K562 (cell line): Measurements from ENCODE around the gene TACC3. TPM values are rescaled to one million over a fixed set of nuclear protein-coding genes. Genes with fewer than 3 reads are reported as not detected.

Source experiments
- ARID1B ChIP-seq: fragments of 450-650 bp; IDR thresholded peaks from 2 replicates; pipeline ENCODE4 v1.6.1; 2016; ENCODE audit warnings: antibody characterized with exemption, mild to moderate bottlenecking, inconsistent platforms
- ETS2 ChIP-seq: IDR thresholded peaks from 2 replicates; pipeline ENCODE4 v1.6.1; 2016; ENCODE audit warnings: borderline replicate concordance, missing genetic modification characterization, mild to moderate bottlenecking, moderate library complexity, missing compliant biosample characterization; ENCODE audit not compliant: poor library complexity, severe bottlenecking
- FOSL1 ChIP-seq: fragments of 200-800 bp; sonication (Bioruptor generic); conservative IDR thresholded peaks from 2 replicates; pipeline ENCODE4 v1.6.1; 2016; ENCODE audit warnings: missing genetic modification characterization, missing compliant biosample characterization
- FOXK1 ChIP-seq: sonication (generic); formaldehyde crosslinking; IDR thresholded peaks from 2 replicates; pipeline ENCODE4 v1.8.0; 2022; ENCODE audit warnings: missing genetic modification reagents, mild to moderate bottlenecking, borderline replicate concordance
- L3MBTL2 ChIP-seq: fragments of 450-650 bp; IDR thresholded peaks from 2 replicates; pipeline ENCODE4 v1.6.1; 2016; ENCODE audit warnings: mild to moderate bottlenecking, moderate library complexity
- MTA3 ChIP-seq: fragments of 450-650 bp; formaldehyde crosslinking; IDR thresholded peaks from 2 replicates; pipeline ENCODE4 v1.6.1; 2017; ENCODE audit warnings: mild to moderate bottlenecking, borderline replicate concordance
- PML ChIP-seq: IDR thresholded peaks from 2 replicates; pipeline ENCODE4 v1.6.1; 2012; ENCODE audit warnings: low read length, inconsistent platforms
- SMAD3 ChIP-seq: fragments of 450-650 bp; formaldehyde crosslinking; conservative IDR thresholded peaks from 2 replicates; pipeline ENCODE4 v1.4.0; 2020; ENCODE audit warnings: mild to moderate bottlenecking
- polyA plus RNA-seq, 8 experiments: library from polyadenylated mRNA; depleted of rRNA in 4 of 8; stranded (reverse) in 5 of 8; unstranded in 3 of 8; fragments of >200 nt; fragmentation: Nextera tagmentation in 2 of 8; fragmentation: Illumina TruSeq in 1 of 8; extraction: Ambion mirVana in 2 of 8; extraction: Trizol in 1 of 8; gene quantifications; 2 replicates each; pipeline versions ENCODE4 v1.2.1 to v1.2.3, GENCODE V29; 2011 to 2014; ENCODE audit warnings: inconsistent platforms in 1 of 8, missing spikeins in 1 of 8
- total RNA-seq, 7 experiments: library from RNA; depleted of rRNA in 6 of 7; stranded (reverse); fragments of >200 nt in 6 of 7; fragmentation: Illumina TruSeq in 2 of 7; extraction: Trizol in 2 of 7; gene quantifications; 2 replicates each; pipeline versions ENCODE4 v1.2.1 to v1.2.3, GENCODE V29; 2011 to 2021; ENCODE audit warnings: low replicate concordance in 1 of 7
- TF ChIP-seq, protein P1 (sequence below), 2 experiments: fragments of 450-650 bp in 1 of 2; sonication (generic) in 1 of 2; formaldehyde crosslinking in 1 of 2; IDR thresholded peaks; 2 replicates each; pipeline versions ENCODE4 v1.7.1 to v1.9.0; 2016 to 2022; ENCODE audit warnings: inconsistent platforms in 1 of 2, mild to moderate bottlenecking in 1 of 2, missing genetic modification reagents in 1 of 2
- TF ChIP-seq, protein P2 (sequence below): IDR thresholded peaks from 2 replicates; pipeline ENCODE4 v1.6.1; 2016; ENCODE audit warnings: missing genetic modification characterization, missing compliant biosample characterization
- TF ChIP-seq, protein P3 (sequence below): fragments of 450-650 bp; IDR thresholded peaks from 2 replicates; pipeline ENCODE4 v1.6.1; 2016; ENCODE audit warnings: antibody characterized with exemption
- TF ChIP-seq, protein P4 (sequence below), 2 experiments: fragments of 250-450 bp in 1 of 2; fragments of 450-650 bp in 1 of 2; sonication (Bioruptor Pico) in 1 of 2; IDR thresholded peaks; 2 replicates each; pipeline versions ENCODE4 v1.6.1 to v1.8.0; 2016 to 2021; ENCODE audit warnings: mild to moderate bottlenecking in 2 of 2, moderate library complexity in 2 of 2, missing compliant biosample characterization in 1 of 2, missing genetic modification characterization in 1 of 2

Gene TACC3
- total and polyA plus RNA-seq, 9 of the 15 experiments (the other 6 are each of a cell fraction or from before 2014, with no cell fraction given), result 1.9 to 122 (median 55.6) TPM

DNA sequence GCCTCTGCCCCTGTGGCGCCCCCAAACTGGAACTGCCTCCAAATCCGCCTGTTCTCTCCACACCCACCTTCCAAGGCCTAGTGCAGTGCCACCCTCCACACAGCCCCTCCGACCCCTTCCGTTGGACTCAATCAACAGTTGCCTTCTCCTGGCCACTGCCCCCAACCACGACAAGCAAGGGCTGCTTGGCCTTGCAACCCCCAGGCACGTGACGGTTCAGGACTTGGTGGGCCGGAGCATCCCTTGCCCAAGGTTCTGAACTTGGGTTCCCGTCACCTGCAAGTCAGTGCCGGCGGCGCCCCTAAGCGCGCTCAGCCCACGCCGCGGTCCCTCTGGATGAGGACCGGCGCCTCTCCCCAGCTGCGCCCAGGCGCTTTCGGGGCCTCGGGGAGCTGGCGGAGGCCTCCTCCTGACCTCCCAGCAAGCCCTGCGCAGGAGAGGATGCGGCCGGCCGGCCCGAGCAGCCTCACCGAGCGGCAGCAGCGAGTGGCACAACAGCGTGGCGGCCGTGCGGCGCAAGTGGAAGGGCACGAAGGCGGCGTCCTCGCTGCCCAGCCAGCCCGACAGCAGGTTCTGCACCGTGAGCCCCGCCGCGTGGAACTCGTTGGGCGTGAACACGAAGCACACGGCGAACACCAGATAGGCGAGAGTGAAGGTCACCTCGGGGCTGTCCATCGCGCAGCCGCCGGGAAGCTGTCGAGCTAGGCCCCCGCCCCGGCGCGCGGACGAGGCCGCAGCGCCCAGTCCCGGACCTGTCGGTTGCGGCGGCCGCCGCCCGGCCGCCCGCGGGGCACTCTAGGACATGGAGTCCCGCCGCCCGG, 948 bp upstream of the TACC3 start (continued):
- TF ChIP-seq, protein P1, sequence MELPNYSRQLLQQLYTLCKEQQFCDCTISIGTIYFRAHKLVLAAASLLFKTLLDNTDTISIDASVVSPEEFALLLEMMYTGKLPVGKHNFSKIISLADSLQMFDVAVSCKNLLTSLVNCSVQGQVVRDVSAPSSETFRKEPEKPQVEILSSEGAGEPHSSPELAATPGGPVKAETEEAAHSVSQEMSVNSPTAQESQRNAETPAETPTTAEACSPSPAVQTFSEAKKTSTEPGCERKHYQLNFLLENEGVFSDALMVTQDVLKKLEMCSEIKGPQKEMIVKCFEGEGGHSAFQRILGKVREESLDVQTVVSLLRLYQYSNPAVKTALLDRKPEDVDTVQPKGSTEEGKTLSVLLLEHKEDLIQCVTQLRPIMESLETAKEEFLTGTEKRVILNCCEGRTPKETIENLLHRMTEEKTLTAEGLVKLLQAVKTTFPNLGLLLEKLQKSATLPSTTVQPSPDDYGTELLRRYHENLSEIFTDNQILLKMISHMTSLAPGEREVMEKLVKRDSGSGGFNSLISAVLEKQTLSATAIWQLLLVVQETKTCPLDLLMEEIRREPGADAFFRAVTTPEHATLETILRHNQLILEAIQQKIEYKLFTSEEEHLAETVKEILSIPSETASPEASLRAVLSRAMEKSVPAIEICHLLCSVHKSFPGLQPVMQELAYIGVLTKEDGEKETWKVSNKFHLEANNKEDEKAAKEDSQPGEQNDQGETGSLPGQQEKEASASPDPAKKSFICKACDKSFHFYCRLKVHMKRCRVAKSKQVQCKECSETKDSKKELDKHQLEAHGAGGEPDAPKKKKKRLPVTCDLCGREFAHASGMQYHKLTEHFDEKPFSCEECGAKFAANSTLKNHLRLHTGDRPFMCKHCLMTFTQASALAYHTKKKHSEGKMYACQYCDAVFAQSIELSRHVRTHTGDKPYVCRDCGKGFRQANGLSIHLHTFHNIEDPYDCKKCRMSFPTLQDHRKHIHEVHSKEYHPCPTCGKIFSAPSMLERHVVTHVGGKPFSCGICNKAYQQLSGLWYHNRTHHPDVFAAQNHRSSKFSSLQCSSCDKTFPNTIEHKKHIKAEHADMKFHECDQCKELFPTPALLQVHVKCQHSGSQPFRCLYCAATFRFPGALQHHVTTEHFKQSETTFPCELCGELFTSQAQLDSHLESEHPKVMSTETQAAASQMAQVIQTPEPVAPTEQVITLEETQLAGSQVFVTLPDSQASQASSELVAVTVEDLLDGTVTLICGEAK (IDR thresholded peaks at IDR 0.05), result 0 out of 2 replicates have a peak, but pooled peaks have one; percentile 18
- TF ChIP-seq, protein P1 (CRISPR knock-in tag; IDR thresholded peaks at IDR 0.05), result no peak
- peak; percentile 68; the same call in 1 of the 2 replicates for TF ChIP-seq MTA3
- TF ChIP-seq, protein P2, sequence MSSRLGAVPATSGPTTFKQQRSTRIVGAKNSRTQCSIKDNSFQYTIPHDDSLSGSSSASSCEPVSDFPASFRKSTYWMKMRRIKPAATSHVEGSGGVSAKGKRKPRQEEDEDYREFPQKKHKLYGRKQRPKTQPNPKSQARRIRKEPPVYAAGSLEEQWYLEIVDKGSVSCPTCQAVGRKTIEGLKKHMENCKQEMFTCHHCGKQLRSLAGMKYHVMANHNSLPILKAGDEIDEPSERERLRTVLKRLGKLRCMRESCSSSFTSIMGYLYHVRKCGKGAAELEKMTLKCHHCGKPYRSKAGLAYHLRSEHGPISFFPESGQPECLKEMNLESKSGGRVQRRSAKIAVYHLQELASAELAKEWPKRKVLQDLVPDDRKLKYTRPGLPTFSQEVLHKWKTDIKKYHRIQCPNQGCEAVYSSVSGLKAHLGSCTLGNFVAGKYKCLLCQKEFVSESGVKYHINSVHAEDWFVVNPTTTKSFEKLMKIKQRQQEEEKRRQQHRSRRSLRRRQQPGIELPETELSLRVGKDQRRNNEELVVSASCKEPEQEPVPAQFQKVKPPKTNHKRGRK (tag), result no peak
- TF ChIP-seq, protein P3, sequence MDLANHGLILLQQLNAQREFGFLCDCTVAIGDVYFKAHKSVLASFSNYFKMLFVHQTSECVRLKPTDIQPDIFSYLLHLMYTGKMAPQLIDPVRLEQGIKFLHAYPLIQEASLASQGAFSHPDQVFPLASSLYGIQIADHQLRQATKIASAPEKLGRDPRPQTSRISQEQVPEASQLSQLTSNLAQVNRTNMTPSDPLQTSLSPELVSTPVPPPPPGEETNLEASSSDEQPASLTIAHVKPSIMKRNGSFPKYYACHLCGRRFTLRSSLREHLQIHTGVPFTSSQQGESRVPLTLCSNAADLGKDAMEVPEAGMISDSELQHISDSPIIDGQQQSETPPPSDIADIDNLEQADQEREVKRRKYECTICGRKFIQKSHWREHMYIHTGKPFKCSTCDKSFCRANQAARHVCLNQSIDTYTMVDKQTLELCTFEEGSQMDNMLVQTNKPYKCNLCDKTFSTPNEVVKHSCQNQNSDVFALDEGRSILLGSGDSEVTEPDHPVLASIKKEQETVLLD, result peak; percentile 14; the same call in 1 of the 2 replicates
- TF ChIP-seq FOXK1 (CRISPR knock-in tag), result peak; percentile 81; the same call in 1 of the 2 replicates
- no peak for TF ChIP-seq PML
- no peak for TF ChIP-seq FOSL1 (tag)
- peak; percentile 87 for TF ChIP-seq L3MBTL2
- TF ChIP-seq, protein P4, sequence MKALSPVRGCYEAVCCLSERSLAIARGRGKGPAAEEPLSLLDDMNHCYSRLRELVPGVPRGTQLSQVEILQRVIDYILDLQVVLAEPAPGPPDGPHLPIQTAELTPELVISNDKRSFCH (CRISPR knock-in tag; IDR thresholded peaks at IDR 0.05), result no peak
- TF ChIP-seq, protein P4 (tag; IDR thresholded peaks at IDR 0.05), result 0 out of 2 replicates have a peak, but pooled peaks have one; percentile 69
- TF ChIP-seq ETS2 (tag), result no peak
- TF ChIP-seq SMAD3 (CRISPR knock-in tag), result no peak
- no peak for TF ChIP-seq ARID1B
